GM18519 (cell line): ENCODE results near the gene IMPDH1.

Experiments
- ATAC-seq: cut with Tn5 transposase; IDR thresholded peaks from one replicate; pipeline ENCODE4 v1.9.1; 2021; ENCODE audit warnings: mild to moderate bottlenecking, moderate library complexity; ENCODE audit not compliant: unreplicated experiment, low FRiP score

IMPDH1 gene

GRCh38 chr7:128435327-128435686 lies 25.5 kb upstream of the IMPDH1 start:
- ATAC-seq = no peak

GRCh38 chr7:128434413-128435326 lies 24.9 kb upstream of the IMPDH1 start:
- ATAC-seq = no peak

GRCh38 chr7:128431754-128432153 lies 22.0 kb upstream of the IMPDH1 start:
- no peak for ATAC-seq

- no peak for ATAC-seq
These were observed 21.4 kb upstream of the IMPDH1 start for GRCh38 chr7:128431221-128431620.

GRCh38 chr7:128430207-128430606 lies 20.4 kb upstream of the IMPDH1 start:
- no peak for ATAC-seq

DNA sequence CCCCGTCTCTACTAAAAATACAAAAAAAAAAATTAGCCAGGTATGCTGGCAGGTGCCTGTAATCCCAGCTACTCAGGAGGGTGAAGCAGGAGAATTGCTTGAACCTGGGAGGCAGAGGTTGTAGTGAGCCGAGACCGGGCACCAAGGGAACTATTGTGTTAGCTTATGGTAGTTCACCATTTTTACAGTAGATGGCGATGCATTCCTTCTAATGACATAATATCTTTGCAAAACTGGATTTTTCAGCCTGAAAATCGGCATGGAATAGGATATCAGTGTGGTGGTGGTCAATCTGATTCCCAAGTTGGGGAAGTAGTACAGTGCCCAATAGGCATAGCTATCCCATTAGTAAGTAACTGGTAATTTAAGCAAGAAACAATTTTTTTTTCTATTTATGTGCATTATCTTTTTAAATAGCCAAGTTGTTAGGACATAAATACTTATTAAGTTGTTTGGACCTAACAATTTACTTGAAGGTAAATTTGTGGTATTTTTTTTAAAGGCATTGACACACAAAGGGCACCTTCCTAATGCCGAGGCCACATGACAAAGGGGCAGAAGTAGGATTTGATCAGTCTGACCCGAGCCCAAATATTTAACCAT lies 17.6 kb upstream of the IMPDH1 start:
- no peak for ATAC-seq

DNA sequence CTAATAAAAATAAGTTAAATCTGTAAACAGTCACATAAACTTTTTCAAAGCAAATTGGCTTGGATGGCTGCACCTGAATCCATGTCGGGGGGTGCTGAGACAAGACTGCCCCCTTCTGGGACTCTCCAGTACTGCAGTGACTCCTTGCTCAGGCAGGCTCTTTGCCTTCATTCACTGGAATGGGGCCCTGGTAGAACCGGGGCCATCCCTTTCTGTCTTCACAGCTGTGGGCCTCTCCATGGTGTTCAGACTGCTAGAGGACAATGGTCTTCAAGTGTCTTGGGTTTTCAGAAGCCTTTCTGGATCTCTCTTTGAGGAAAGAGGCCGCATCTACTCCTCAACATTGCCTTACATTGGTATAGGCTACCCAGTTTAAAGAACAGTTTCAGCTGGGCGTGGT lies 16.1 kb upstream of the IMPDH1 start:
- ATAC-seq = no peak

GRCh38 chr7:128424686-128425275 lies 15.0 kb upstream of the IMPDH1 start:
- ATAC-seq = no peak

- no peak for ATAC-seq
These were observed 13.1 kb upstream of the IMPDH1 start for GRCh38 chr7:128422842-128423241.

GRCh38 chr7:128422037-128422436 lies 12.3 kb upstream of the IMPDH1 start:
- ATAC-seq = no peak

DNA sequence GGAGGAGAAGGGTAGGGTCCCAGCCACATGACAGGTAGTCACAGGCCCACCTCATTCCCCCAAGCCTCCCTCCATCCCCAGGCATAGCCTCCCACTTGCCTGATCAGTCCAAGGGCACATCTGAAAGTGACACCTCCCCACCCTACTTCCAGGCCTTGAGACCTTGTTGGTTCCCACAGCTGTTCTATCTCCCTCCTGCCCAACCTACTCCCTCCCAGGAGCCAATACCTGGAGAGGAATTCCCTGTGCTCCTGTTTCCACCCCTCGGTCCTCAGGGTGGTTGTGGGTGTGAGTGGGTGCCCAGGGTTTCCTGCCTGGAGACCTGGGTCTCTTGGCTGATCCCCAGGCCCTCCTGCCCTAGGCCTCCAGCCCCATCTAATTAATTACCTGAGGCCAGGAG lies 11.6 kb upstream of the IMPDH1 start:
- ATAC-seq = no peak

- ATAC-seq = no peak
These were observed 11.0 kb upstream of the IMPDH1 start for GRCh38 chr7:128420773-128421172.

GRCh38 chr7:128419257-128419656 lies 9.5 kb upstream of the IMPDH1 start:
- no peak for ATAC-seq

GRCh38 chr7:128417071-128417470 lies 7.3 kb upstream of the IMPDH1 start:
- ATAC-seq = no peak

DNA sequence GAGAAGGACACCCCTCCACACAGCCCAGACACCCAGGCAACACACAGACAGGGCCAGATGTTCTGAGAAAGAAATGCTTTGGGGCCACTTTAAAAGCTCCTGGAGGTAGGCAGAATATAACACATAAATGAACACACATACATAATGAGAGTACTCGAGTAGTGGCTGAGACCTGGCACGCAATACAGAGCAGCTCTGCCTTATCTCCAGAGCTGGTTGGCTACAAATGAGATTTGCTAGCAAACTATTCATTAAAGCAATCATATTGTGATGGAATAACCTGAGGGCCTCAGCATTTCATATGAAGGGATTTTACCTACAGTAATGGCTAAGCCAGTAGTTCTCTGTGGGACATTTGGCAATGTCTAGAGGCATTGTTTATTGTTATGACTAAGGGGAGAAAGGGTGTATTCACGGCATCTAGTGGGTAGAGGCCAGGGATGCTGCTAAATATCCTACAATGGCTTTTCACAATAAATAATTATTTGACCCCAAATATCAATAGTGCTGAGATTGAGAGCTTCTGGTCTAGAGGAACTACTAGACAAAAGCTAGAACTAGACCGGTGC lies 5.5 kb upstream of the IMPDH1 start:
- no peak for ATAC-seq

GRCh38 chr7:128410451-128410753 lies 620 bp upstream of the IMPDH1 start:
- ATAC-seq = no peak

- ATAC-seq = no peak
These were observed 830 bp downstream of the IMPDH1 start for GRCh38 chr7:128408709-128409595.

- ATAC-seq = no peak
These were observed 1.8 kb downstream of the IMPDH1 start for GRCh38 chr7:128407751-128408708.

DNA sequence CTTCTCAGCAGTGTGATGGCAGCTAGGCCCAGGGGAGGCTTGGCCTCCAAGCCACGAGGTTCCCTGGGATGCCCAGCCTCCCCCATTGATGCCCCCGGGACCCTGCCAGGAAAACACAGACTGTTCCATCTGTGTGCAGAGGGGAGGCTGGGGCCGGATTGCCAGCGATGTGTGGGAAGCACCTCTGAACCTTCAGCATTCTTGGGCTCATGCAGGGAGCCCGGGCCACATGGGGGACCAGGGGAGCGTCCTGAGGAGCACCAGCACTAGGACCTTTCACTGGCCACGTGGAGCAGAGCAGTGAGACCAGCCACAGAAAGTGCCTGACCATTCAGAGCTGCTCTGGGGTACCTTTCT lies 2.6 kb downstream of the IMPDH1 start:
- ATAC-seq = no peak
